ENCODE results near the gene SMARCA2. TPM values are rescaled to one million over a fixed set of nuclear protein-coding genes. Genes with fewer than 3 reads are reported as not detected.

The SMARCA2 gene
- total RNA-seq, 1 donor from 2014 or later: 110 TPM

GRCh38 chr9:2153630-2154217, 138.6 kb downstream of the SMARCA2 start:
- Mint-ChIP-seq H3K36me3 (ENCODE audit: unreplicated experiment) (no peaks in the 10 kb centered on the region), H3K27ac (ENCODE audit: unreplicated experiment) (no peak overlapping the region), H3K9me3 (ENCODE audit: unreplicated experiment) (no peaks in the 10 kb centered on the region), H3K4me3 (ENCODE audit: unreplicated experiment) (no peak overlapping the region), H3K27me3 (ENCODE audit: unreplicated experiment) (no peaks in the 10 kb centered on the region), H3K4me1 (ENCODE audit: unreplicated experiment) (peaks cover 16% of the 10 kb centered on the region)
- TF ChIP-seq, protein P1, sequence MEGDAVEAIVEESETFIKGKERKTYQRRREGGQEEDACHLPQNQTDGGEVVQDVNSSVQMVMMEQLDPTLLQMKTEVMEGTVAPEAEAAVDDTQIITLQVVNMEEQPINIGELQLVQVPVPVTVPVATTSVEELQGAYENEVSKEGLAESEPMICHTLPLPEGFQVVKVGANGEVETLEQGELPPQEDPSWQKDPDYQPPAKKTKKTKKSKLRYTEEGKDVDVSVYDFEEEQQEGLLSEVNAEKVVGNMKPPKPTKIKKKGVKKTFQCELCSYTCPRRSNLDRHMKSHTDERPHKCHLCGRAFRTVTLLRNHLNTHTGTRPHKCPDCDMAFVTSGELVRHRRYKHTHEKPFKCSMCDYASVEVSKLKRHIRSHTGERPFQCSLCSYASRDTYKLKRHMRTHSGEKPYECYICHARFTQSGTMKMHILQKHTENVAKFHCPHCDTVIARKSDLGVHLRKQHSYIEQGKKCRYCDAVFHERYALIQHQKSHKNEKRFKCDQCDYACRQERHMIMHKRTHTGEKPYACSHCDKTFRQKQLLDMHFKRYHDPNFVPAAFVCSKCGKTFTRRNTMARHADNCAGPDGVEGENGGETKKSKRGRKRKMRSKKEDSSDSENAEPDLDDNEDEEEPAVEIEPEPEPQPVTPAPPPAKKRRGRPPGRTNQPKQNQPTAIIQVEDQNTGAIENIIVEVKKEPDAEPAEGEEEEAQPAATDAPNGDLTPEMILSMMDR (IDR thresholded peaks at IDR 0.05): no peak
- DNase-seq (ENCODE audit: extremely low spot score, unreplicated experiment): no peak

- DNase-seq (ENCODE audit: extremely low spot score, unreplicated experiment): no peak
- TF ChIP-seq, protein P1 (IDR thresholded peaks at IDR 0.05): no peak
- Mint-ChIP-seq H3K36me3 (ENCODE audit: unreplicated experiment) (no peaks in the 10 kb centered on the region), H3K4me3 (ENCODE audit: unreplicated experiment) (no peak overlapping the region), H3K27me3 (ENCODE audit: unreplicated experiment) (no peaks in the 10 kb centered on the region), H3K27ac (ENCODE audit: unreplicated experiment) (no peak overlapping the region), H3K4me1 (ENCODE audit: unreplicated experiment) (peaks cover 17% of the 10 kb centered on the region), H3K9me3 (ENCODE audit: unreplicated experiment) (no peaks in the 10 kb centered on the region)
Measured at GRCh38 chr9:2154731-2155130, 139.6 kb downstream of the SMARCA2 start.

- Mint-ChIP-seq H3K9me3 (ENCODE audit: unreplicated experiment) (no peaks in the 10 kb centered on the region), H3K27ac (ENCODE audit: unreplicated experiment) (no peak overlapping the region), H3K4me1 (ENCODE audit: unreplicated experiment) (peaks cover 29% of the 10 kb centered on the region), H3K27me3 (ENCODE audit: unreplicated experiment) (no peaks in the 10 kb centered on the region), H3K36me3 (ENCODE audit: unreplicated experiment) (no peaks in the 10 kb centered on the region), H3K4me3 (ENCODE audit: unreplicated experiment) (no peak overlapping the region)
- TF ChIP-seq, protein P1 (IDR thresholded peaks at IDR 0.05): no peak
- DNase-seq (ENCODE audit: extremely low spot score, unreplicated experiment): no peak
Measured at GRCh38 chr9:2155966-2156365, 140.8 kb downstream of the SMARCA2 start.

GRCh38 chr9:2157277-2158110, 142.3 kb downstream of the SMARCA2 start:
- Mint-ChIP-seq H3K9me3 (ENCODE audit: unreplicated experiment) (no peaks in the 10 kb centered on the region), H3K4me1 (ENCODE audit: unreplicated experiment) (peaks cover 32% of the 10 kb centered on the region), H3K36me3 (ENCODE audit: unreplicated experiment) (peaks cover 9% of the 10 kb centered on the region), H3K27me3 (ENCODE audit: unreplicated experiment) (no peaks in the 10 kb centered on the region), H3K4me3 (ENCODE audit: unreplicated experiment) (peak overlapping the region; percentile 91), H3K27ac (ENCODE audit: unreplicated experiment) (peak overlapping the region; percentile 98)
- TF ChIP-seq, protein P1 (IDR thresholded peaks at IDR 0.05): no peak
- no peak for DNase-seq (ENCODE audit: extremely low spot score, unreplicated experiment)

DNA sequence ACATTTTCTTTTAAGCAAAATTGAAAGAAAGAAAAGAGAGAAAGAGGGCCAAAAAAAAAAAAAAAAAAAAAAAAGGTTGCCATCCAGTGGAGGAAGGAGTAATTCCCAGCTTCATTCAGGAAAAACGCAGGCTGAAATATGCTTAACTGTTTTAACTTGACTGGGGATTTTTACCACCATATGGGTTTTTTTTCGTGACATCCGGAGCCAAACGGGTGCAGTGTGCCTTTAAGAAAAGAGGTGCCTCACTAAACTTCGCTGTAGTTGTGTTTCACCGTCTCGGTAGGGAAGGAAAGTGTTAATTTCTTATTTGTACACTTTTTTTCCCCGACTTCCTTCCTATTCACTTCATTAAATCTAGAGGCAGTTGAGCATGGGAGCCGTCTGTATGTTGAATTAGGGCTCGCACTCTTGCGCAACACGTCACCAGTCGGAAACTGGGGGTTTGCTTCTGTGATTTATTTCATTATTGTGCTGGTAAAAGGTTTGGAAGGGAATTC, 143.0 kb downstream of the SMARCA2 start:
- Mint-ChIP-seq H3K4me1 (ENCODE audit: unreplicated experiment) (peaks cover 32% of the 10 kb centered on the region), H3K4me3 (ENCODE audit: unreplicated experiment) (peak overlapping the region; percentile 91), H3K9me3 (ENCODE audit: unreplicated experiment) (no peaks in the 10 kb centered on the region), H3K36me3 (ENCODE audit: unreplicated experiment) (peaks cover 12% of the 10 kb centered on the region), H3K27me3 (ENCODE audit: unreplicated experiment) (no peaks in the 10 kb centered on the region), H3K27ac (ENCODE audit: unreplicated experiment) (peak overlapping the region; percentile 98)
- no peak for DNase-seq (ENCODE audit: extremely low spot score, unreplicated experiment)
- TF ChIP-seq, protein P1 (IDR thresholded peaks at IDR 0.05): peak; percentile 43
